Erythroblast (primary cell): ENCODE results near the gene ZCCHC24.

ENCODE experiments used
- GATA1 ChIP-seq: IDR thresholded peaks from 2 replicates; pipeline ENCODE4 v1.6.1; 2011; ENCODE audit warnings: low read depth, mild to moderate bottlenecking, control low read depth, low read length, moderate library complexity
- POLR2A ChIP-seq: IDR thresholded peaks from 2 replicates; pipeline ENCODE4 v1.6.1; 2011; ENCODE audit warnings: mild to moderate bottlenecking, low read length

DNA sequence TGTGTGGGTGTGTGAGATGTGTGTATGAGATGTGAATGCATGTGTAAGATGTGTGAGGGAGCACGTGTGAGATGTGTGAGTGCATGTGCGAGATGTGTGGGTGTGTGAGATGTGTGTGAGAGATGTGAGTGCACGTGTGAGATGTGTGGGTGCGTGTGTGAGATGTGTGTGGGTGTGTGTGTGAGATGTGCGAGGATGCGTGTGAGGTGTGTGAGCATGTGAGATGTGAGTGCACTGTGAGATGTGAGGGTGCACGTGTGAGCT is 67.1 kb downstream of the ZCCHC24 start:
- no peak for TF ChIP-seq POLR2A
- TF ChIP-seq GATA1, result no peak
